Loucy (cell line): ENCODE results near the gene KRT32.

Experiments used
- EZH2phosphoT487 ChIP-seq: fragments of 200-600 bp; IDR thresholded peaks from 2 replicates; pipeline ENCODE4 v1.6.1; 2018; ENCODE audit warnings: antibody characterized with exemption, mild to moderate bottlenecking, moderate library complexity, borderline replicate concordance
- TF ChIP-seq, protein P1 (sequence below): fragments of 200-600 bp; sonication (generic); conservative IDR thresholded peaks from 2 replicates; pipeline ENCODE4 v1.5.1; 2014; ENCODE audit warnings: mild to moderate bottlenecking, antibody characterized with exemption, low read length

DNA sequence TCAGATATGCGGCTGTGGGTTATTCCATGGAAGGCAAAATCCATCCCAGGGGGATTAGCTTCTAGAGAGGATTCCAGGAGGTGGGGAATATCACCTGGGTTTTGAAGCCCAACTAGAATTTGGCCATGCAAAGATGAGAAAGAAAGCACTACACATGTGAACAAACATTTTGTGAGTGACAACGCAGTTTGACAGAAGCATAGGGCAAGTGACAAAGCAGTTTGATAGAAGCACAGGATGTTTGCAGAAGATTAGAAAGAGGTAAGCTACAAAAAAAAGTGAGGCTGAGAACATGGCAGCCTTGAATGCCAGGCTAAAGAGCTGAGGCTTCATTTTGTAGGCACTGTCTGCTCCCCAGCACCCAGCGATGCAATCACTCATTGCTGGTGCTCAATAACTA lies 14.1 kb downstream of the KRT32 start:
- TF ChIP-seq EZH2phosphoT487 = no peak
- TF ChIP-seq, protein P1, sequence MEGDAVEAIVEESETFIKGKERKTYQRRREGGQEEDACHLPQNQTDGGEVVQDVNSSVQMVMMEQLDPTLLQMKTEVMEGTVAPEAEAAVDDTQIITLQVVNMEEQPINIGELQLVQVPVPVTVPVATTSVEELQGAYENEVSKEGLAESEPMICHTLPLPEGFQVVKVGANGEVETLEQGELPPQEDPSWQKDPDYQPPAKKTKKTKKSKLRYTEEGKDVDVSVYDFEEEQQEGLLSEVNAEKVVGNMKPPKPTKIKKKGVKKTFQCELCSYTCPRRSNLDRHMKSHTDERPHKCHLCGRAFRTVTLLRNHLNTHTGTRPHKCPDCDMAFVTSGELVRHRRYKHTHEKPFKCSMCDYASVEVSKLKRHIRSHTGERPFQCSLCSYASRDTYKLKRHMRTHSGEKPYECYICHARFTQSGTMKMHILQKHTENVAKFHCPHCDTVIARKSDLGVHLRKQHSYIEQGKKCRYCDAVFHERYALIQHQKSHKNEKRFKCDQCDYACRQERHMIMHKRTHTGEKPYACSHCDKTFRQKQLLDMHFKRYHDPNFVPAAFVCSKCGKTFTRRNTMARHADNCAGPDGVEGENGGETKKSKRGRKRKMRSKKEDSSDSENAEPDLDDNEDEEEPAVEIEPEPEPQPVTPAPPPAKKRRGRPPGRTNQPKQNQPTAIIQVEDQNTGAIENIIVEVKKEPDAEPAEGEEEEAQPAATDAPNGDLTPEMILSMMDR = no peak
